Tibial nerve (tissue), 4 donors: ENCODE results near the gene AXIN1. TPM values are rescaled to one million over a fixed set of nuclear protein-coding genes. Genes with fewer than 3 reads are reported as not detected.

Experiments used
- DNase-seq, 2 donors: peaks; one replicate each; pipeline ENCODE4 v3.0.0-alpha.2; 2019; ENCODE audit warnings: low spot score in 2 of 2
- H3K27ac ChIP-seq, 4 donors: fragments of 200-600 bp; sonication (generic) in 3 of 4; one replicate each; pipeline ENCODE4 v1.5.1; 2017 to 2019; ENCODE audit warnings: mild to moderate bottlenecking in 1 of 4
- H3K27me3 ChIP-seq, 2 donors: fragments of 200-600 bp; sonication (generic) in 1 of 2; one replicate each; pipeline versions ENCODE4 v1.5.1 to v1.6.0; 2017 to 2019
- H3K36me3 ChIP-seq, 3 donors: fragments of 200-600 bp; sonication (generic); one replicate each; pipeline ENCODE4 v1.5.1; 2018 to 2019
- H3K4me1 ChIP-seq, 4 donors: fragments of 200-600 bp; sonication (generic) in 3 of 4; one replicate each; pipeline ENCODE4 v1.5.1; 2017 to 2019
- H3K4me3 ChIP-seq, 4 donors: fragments of 200-600 bp; sonication (generic) in 3 of 4; one replicate each; pipeline ENCODE4 v1.5.1; 2017 to 2019; ENCODE audit warnings: mild to moderate bottlenecking in 1 of 4, moderate library complexity in 1 of 4
- H3K9me3 ChIP-seq, 4 donors: fragments of 200-600 bp; sonication (generic) in 3 of 4; one replicate each; pipeline ENCODE4 v1.5.1; 2017 to 2019
- EP300 ChIP-seq, 2 donors: sonication (generic); formaldehyde crosslinking; IDR thresholded peaks; one replicate each; pipeline ENCODE4 v1.6.1; 2017; ENCODE audit warnings: antibody characterized with exemption in 2 of 2, mild to moderate bottlenecking in 1 of 2
- POLR2A ChIP-seq, 2 donors: fragments of 450-650 bp; IDR thresholded peaks; one replicate each; pipeline ENCODE4 v1.6.1; 2017; ENCODE audit warnings: antibody characterized with exemption in 2 of 2, mild to moderate bottlenecking in 2 of 2, moderate library complexity in 2 of 2
- WGBS, 2 donors: methylation state at CpG; one replicate each; pipeline ENCODE4 v1.1.5; 2018; 5-methylcytosine and 5-hydroxymethylcytosine counted together
- total RNA-seq, 4 donors: library from RNA; depleted of rRNA; stranded (reverse); fragments of >200 nt; gene quantifications; one replicate each; pipeline ENCODE4 v1.1.0, GENCODE V29; 2016
- TF ChIP-seq, protein P1 (sequence below), 5 experiments: fragments of 200-600 bp in 3 of 5; fragments of 450-650 bp in 2 of 5; sonication (generic) in 3 of 5; IDR thresholded peaks; one replicate each; pipeline ENCODE4 v1.5.1; 2016 to 2019; ENCODE audit warnings: antibody characterized with exemption in 5 of 5, mild to moderate bottlenecking in 3 of 5, moderate library complexity in 2 of 5

AXIN1 gene
- total RNA-seq, 4 donors from 2014 or later, result 23.4 to 37.1 (median 25.0) TPM

DNA sequence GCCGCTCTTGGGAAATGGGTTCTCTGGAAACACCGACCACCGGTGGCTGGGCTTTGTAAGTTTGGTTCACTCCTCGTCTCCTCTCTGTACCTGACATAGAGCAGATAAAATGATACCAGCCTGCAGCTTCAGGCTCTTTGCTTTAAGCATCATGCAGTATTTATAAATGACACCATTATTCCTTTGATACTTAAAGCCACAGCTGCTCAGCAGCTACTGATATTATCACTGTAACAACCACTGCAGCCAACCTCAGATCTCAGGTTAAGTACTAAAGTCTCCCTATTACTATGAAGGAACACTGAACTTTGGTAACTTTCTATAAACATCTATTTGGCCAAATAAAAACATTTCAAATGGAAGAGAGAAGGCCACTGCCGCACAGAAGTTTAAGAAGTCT, 34.9 kb downstream of the AXIN1 start:
- no peak overlapping the region for H3K4me3 ChIP-seq
- DNase-seq, result no peak
- TF ChIP-seq, protein P1, sequence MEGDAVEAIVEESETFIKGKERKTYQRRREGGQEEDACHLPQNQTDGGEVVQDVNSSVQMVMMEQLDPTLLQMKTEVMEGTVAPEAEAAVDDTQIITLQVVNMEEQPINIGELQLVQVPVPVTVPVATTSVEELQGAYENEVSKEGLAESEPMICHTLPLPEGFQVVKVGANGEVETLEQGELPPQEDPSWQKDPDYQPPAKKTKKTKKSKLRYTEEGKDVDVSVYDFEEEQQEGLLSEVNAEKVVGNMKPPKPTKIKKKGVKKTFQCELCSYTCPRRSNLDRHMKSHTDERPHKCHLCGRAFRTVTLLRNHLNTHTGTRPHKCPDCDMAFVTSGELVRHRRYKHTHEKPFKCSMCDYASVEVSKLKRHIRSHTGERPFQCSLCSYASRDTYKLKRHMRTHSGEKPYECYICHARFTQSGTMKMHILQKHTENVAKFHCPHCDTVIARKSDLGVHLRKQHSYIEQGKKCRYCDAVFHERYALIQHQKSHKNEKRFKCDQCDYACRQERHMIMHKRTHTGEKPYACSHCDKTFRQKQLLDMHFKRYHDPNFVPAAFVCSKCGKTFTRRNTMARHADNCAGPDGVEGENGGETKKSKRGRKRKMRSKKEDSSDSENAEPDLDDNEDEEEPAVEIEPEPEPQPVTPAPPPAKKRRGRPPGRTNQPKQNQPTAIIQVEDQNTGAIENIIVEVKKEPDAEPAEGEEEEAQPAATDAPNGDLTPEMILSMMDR (IDR thresholded peaks at IDR 0.05), result no peak
- TF ChIP-seq EP300 (IDR thresholded peaks at IDR 0.05), result no peak
- no peak for TF ChIP-seq POLR2A (IDR thresholded peaks at IDR 0.05)
- no peaks in the 10 kb centered on the region for H3K27me3 ChIP-seq
- H3K27ac ChIP-seq, result no peak overlapping the region
- no peaks in the 10 kb centered on the region for H3K9me3 ChIP-seq
- no peaks in the 10 kb centered on the region for H3K4me1 ChIP-seq
- WGBS, 2 donors, result 94 to 95% methylated on average over 5 of the region's 5 CpGs
- H3K36me3 ChIP-seq, result peaks cover 0 to 39% (median 0%) of the 10 kb centered on the region in 3 donors

DNA sequence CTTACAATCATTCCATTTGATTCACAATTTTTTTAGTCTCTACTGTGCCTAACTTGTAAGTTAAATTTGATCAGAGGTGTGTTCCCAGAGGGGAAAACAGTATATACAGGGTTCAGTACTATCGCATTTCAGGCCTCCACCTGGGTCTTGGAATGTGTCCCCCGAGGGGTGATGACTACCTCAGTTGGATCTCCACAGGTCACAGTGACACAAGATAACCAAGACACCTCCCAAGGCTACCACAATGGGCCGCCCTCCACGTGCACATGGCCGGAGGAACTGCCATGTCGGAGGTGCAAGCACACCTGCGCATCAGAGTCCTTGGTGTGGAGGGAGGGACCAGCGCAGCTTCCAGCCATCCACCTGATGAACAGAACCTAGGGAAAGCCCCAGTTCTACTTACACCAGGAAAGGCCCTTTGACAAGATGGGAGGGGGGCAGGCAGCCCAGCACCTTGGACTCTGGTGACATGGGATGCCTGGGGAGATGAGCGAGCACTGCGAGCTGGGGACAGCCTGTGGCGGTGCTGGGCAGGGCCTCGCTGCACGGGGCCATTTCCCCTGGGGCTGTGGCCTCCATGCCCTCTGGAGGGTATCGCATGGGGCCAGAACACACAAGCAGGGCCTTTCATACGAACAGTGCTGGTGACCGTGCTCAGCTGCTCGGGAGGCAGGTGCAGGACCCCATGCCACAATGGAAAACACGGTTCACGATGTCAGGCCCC, 35.6 kb downstream of the AXIN1 start:
- H3K9me3 ChIP-seq, result no peaks in the 10 kb centered on the region
- no peaks in the 10 kb centered on the region for H3K4me1 ChIP-seq
- 87% methylated on average over 18 to 19 of the region's 19 CpGs for WGBS, 2 donors
- H3K27ac ChIP-seq, result no peak overlapping the region
- no peak overlapping the region for H3K4me3 ChIP-seq
- TF ChIP-seq EP300 (IDR thresholded peaks at IDR 0.05), result no peak
- TF ChIP-seq, protein P1 (IDR thresholded peaks at IDR 0.05), result no peak
- TF ChIP-seq POLR2A (IDR thresholded peaks at IDR 0.05), result no peak
- no peaks in the 10 kb centered on the region for H3K27me3 ChIP-seq
- peaks cover 0 to 45% (median 0%) of the 10 kb centered on the region in 3 donors for H3K36me3 ChIP-seq
- no peak for DNase-seq

DNA sequence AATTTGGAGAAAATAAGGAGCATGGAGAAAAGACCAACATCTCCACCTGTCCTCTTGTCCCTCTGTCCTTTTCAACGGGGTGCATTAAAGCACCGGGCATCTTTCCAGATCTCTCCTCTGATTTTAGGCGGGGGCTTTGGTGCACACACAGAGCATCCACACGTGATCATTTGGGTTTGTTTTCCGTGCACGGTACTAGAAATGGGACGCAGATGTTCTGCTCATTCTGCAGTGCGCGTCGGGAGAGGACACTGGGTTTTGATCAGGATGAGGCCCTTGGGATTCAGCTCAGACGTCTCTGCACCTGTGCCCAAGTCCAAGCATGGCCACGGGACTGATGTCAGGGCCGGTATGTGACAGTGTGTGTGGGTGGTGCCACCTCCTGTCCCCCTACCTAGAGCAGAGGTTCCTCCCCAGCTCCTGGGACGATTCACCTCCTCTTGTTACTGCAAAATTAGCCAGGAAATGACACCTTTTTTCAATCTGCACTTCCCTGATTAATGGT, 37.7 kb downstream of the AXIN1 start:
- no peak overlapping the region for H3K4me3 ChIP-seq
- no peaks in the 10 kb centered on the region for H3K9me3 ChIP-seq
- TF ChIP-seq, protein P1 (IDR thresholded peaks at IDR 0.05), result no peak
- TF ChIP-seq EP300 (IDR thresholded peaks at IDR 0.05), result no peak
- TF ChIP-seq POLR2A (IDR thresholded peaks at IDR 0.05), result no peak
- no peaks in the 10 kb centered on the region for H3K4me1 ChIP-seq
- no peaks in the 10 kb centered on the region for H3K27me3 ChIP-seq
- WGBS, 2 donors, result 62 to 67% methylated on average over 14 of the region's 14 CpGs
- no peak overlapping the region for H3K27ac ChIP-seq
- DNase-seq, result no peak
- peaks cover 0 to 62% (median 0%) of the 10 kb centered on the region in 3 donors for H3K36me3 ChIP-seq

DNA sequence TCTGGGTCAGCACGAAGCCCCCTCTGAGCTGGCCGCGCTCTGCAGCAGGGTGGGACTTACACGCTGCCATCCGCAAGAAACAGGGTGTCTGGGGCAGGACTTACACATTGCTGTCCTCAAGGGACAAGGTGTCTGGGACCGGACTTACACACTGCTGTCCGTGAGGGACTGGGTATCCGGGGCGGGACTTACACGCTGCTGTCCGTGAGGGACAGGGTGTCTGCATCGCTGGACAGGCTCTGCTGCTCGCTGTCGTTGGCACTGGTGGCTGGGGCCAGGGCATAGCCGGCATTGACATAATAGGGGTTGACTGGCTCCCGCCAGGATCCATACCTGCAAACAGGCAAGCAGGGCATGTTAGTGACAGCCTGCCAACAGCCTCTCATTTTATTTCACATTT, 38.2 kb downstream of the AXIN1 start:
- Histone ChIP-seq H3K27ac (no peak overlapping the region), H3K4me1 (no peaks in the 10 kb centered on the region), H3K27me3 (no peaks in the 10 kb centered on the region), H3K4me3 (no peak overlapping the region), H3K9me3 (no peaks in the 10 kb centered on the region), H3K36me3 (peaks cover 0 to 65% (median 0%) of the 10 kb centered on the region in 3 donors)
- WGBS, 2 donors, result 88 to 91% methylated on average over 16 of the region's 16 CpGs
- no peak for DNase-seq
- TF ChIP-seq EP300 (IDR thresholded peaks at IDR 0.05) (no peak), POLR2A (IDR thresholded peaks at IDR 0.05) (no peak)
- TF ChIP-seq, protein P1 (IDR thresholded peaks at IDR 0.05), result no peak

DNA sequence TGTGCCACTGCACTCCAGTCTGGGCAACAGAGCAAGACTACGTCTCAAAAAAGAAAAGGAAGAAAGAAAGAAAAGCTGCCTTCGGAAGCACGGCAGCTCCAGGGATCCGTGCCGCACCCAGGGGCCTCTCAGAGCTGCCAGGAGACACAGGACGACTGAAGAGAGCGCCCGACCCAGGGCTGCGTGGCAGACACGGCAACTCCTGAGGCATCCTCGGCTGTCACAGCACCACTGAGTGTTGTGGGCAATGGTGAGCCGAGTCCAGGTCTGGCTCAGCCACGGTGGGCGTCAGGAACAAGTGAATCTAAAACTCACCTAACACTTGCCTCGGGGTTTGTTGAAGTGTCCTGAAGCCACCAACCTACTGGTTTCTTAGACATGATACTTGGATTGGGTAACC, 40.8 kb downstream of the AXIN1 start:
- TF ChIP-seq EP300 (IDR thresholded peaks at IDR 0.05), result no peak
- TF ChIP-seq POLR2A (IDR thresholded peaks at IDR 0.05), result no peak
- TF ChIP-seq, protein P1 (IDR thresholded peaks at IDR 0.05), result no peak

More for the DNA sequence above, 40.8 kb downstream of the AXIN1 start:
- Histone ChIP-seq H3K9me3 (no peaks in the 10 kb centered on the region), H3K36me3 (peaks cover 0 to 74% (median 0%) of the 10 kb centered on the region in 3 donors), H3K4me3 (no peak overlapping the region), H3K27me3 (no peaks in the 10 kb centered on the region), H3K27ac (no peak overlapping the region), H3K4me1 (no peaks in the 10 kb centered on the region)
- WGBS, 2 donors, result 93 to 94% methylated on average over 15 of the region's 15 CpGs
- no peak for DNase-seq
